IMR-90 (cell line): ENCODE data around the gene PTPRG. TPM values are rescaled to one million over a fixed set of nuclear protein-coding genes. Genes with fewer than 3 reads are reported as not detected.

Source experiments
- ATAC-seq: fragments of 200-7000 bp; cut with Tn5 transposase; 2 replicates; pipeline ENCODE4 v1.9.1; 2020; ENCODE audit warnings: low read depth, mild to moderate bottlenecking, moderate library complexity
- BruUV-seq: library from RNA; stranded (reverse); fragments of 400-500 nt; replicated peaks from 2 replicates; lab custom pipeline; 2021; lab: Mats Ljungman, UMichigan
- CTCF ChIA-PET: fragments of 300-600 bp; formaldehyde crosslinking; extraction: SDS; loops from one replicate; lab custom pipeline; 2021; ENCODE audit warnings: antibody characterized with exemption; lab: Yijun Ruan, JAX
- POLR2A ChIA-PET: fragments of 300-600 bp; sonication (Branson Sonifier 250); formaldehyde crosslinking; loops from one replicate; lab custom pipeline; 2022; ENCODE audit warnings: antibody characterized with exemption; ENCODE audit not compliant: unreplicated experiment; lab: Charles Lee
- DNase-seq: peaks from one replicate; pipeline ENCODE4 v3.0.0; 2013
- H2AFZ ChIP-seq: replicated peaks from 2 replicates; pipeline ENCODE3; 2013; ENCODE audit warnings: low read length, mild to moderate bottlenecking; ENCODE audit not compliant: poor library complexity
- H2AK5ac ChIP-seq: 2 replicates; pipeline ENCODE4 v1.6.1; 2013; ENCODE audit warnings: low read depth, low read length, inconsistent platforms
- H2AK9ac ChIP-seq: replicated peaks from 2 replicates; pipeline ENCODE3; 2013; ENCODE audit warnings: mild to moderate bottlenecking, low read depth, low read length, moderate library complexity; ENCODE audit not compliant: poor library complexity
- H2BK120ac ChIP-seq: 2 replicates; pipeline ENCODE4 v1.6.1; 2013; ENCODE audit warnings: low read depth, low read length, inconsistent platforms
- H2BK15ac ChIP-seq: 3 replicates; pipeline ENCODE4 v1.6.1; 2013; ENCODE audit warnings: low read depth, low read length, inconsistent platforms
- H2BK20ac ChIP-seq: 2 replicates; pipeline ENCODE4 v1.6.1; 2013; ENCODE audit warnings: low read depth, mild to moderate bottlenecking, inconsistent platforms, low read length, moderate library complexity
- H2BK5ac ChIP-seq: 2 replicates; pipeline ENCODE4 v1.6.1; 2013; ENCODE audit warnings: mild to moderate bottlenecking, low read depth, low read length, inconsistent platforms; ENCODE audit not compliant: poor library complexity, severe bottlenecking
- H3K14ac ChIP-seq: replicated peaks from 2 replicates; pipeline ENCODE4 v1.6.1; 2013; ENCODE audit warnings: low read depth, low read length, inconsistent platforms
- H3K18ac ChIP-seq: 2 replicates; pipeline ENCODE4 v1.6.1; 2013; ENCODE audit warnings: low read depth, low read length, control low read depth
- H3K23ac ChIP-seq: 2 replicates; pipeline ENCODE4 v1.6.1; 2013; ENCODE audit warnings: low read depth, low read length, inconsistent platforms
- H3K27ac ChIP-seq: 2 replicates; pipeline ENCODE4 v1.5.1; 2013; ENCODE audit warnings: mild to moderate bottlenecking, control low read depth, low read length; ENCODE audit not compliant: insufficient read depth
- H3K27me3 ChIP-seq: 2 replicates; pipeline ENCODE4 v1.6.1; 2013; ENCODE audit warnings: low read length; ENCODE audit not compliant: control insufficient read depth, insufficient read depth
- H3K36me3 ChIP-seq: 2 replicates; pipeline ENCODE4 v1.6.1; 2013; ENCODE audit warnings: low read length, mixed read lengths; ENCODE audit not compliant: control insufficient read depth, insufficient read depth
- H3K4ac ChIP-seq: 2 replicates; pipeline ENCODE4 v1.6.1; 2013; ENCODE audit warnings: low read depth, low read length, inconsistent platforms
- H3K4me1 ChIP-seq: 2 replicates; pipeline ENCODE4 v1.6.1; 2013; ENCODE audit warnings: low read length, mixed read lengths; ENCODE audit not compliant: control insufficient read depth, insufficient read depth
- H3K4me2 ChIP-seq: 2 replicates; pipeline ENCODE4 v1.6.1; 2013; ENCODE audit warnings: low read depth, mild to moderate bottlenecking, control low read depth, low read length, moderate library complexity
- H3K4me3 ChIP-seq: 2 replicates; pipeline ENCODE4 v1.5.1; 2013; ENCODE audit warnings: low read depth, mild to moderate bottlenecking, control low read depth, low read length, moderate library complexity; ENCODE audit not compliant: insufficient read depth
- H3K56ac ChIP-seq: 2 replicates; pipeline ENCODE4 v1.6.1; 2013; ENCODE audit warnings: low read length, inconsistent platforms; ENCODE audit not compliant: insufficient read depth; ENCODE audit errors: extremely low read depth
- H3K79me1 ChIP-seq, 2 experiments: 2 replicates each; pipeline ENCODE4 v1.6.1; 2013; ENCODE audit warnings: low read length in 2 of 2, inconsistent platforms in 1 of 2, low read depth in 1 of 2
- H3K9ac ChIP-seq: 2 replicates; pipeline ENCODE4 v1.6.1; 2013; ENCODE audit warnings: low read depth, low read length, control low read depth
- H3K9me1 ChIP-seq: 2 replicates; pipeline ENCODE4 v1.6.1; 2013; ENCODE audit warnings: low read length, inconsistent platforms; ENCODE audit not compliant: insufficient read depth
- H3K9me3 ChIP-seq: 2 replicates; pipeline ENCODE4 v1.6.1; 2013; ENCODE audit warnings: low read length; ENCODE audit not compliant: control insufficient read depth, insufficient read depth
- H4K20me1 ChIP-seq: 2 replicates; pipeline ENCODE4 v1.6.1; 2013; ENCODE audit warnings: low read length, inconsistent platforms; ENCODE audit not compliant: insufficient read depth
- H4K5ac ChIP-seq: 2 replicates; pipeline ENCODE4 v1.6.1; 2013; ENCODE audit warnings: mild to moderate bottlenecking, low read depth, low read length, control low read depth
- H4K8ac ChIP-seq, 2 experiments: 2 replicates each; pipeline ENCODE4 v1.6.1; 2013; ENCODE audit warnings: low read depth in 2 of 2, low read length in 2 of 2, control low read depth in 1 of 2, inconsistent platforms in 1 of 2
- H4K91ac ChIP-seq: 2 replicates; pipeline ENCODE4 v1.6.1; 2013; ENCODE audit warnings: low read depth, low read length, inconsistent platforms; ENCODE audit not compliant: insufficient read depth
- BHLHE40 ChIP-seq: fragments of 150-350 bp; IDR thresholded peaks from 2 replicates; pipeline ENCODE4 v1.6.1; 2016; ENCODE audit warnings: mild to moderate bottlenecking, low read depth, low read length
- CEBPB ChIP-seq: IDR thresholded peaks from 2 replicates; pipeline ENCODE4 v1.6.1; 2012; ENCODE audit warnings: low read depth, low read length, improper control_type of control experiment
- CHD1 ChIP-seq: IDR thresholded peaks from 2 replicates; pipeline ENCODE4 v1.6.1; 2012; ENCODE audit warnings: low read depth, low read length, improper control_type of control experiment
- ELK1 ChIP-seq: fragments of 150-350 bp; IDR thresholded peaks from 2 replicates; pipeline ENCODE4 v1.6.1; 2016; ENCODE audit warnings: low read depth, mild to moderate bottlenecking, low read length, moderate library complexity, borderline replicate concordance
- FOS ChIP-seq: fragments of 150-350 bp; IDR thresholded peaks from 2 replicates; pipeline ENCODE4 v1.6.1; 2016; ENCODE audit warnings: low read depth, low read length
- MAFK ChIP-seq: IDR thresholded peaks from 2 replicates; pipeline ENCODE4 v1.6.1; 2012; ENCODE audit warnings: low read depth, low read length, improper control_type of control experiment
- MAZ ChIP-seq: IDR thresholded peaks from 2 replicates; pipeline ENCODE4 v1.6.1; 2012; ENCODE audit warnings: low read depth, mild to moderate bottlenecking, low read length, improper control_type of control experiment, moderate library complexity, borderline replicate concordance
- MXI1 ChIP-seq: IDR thresholded peaks from 2 replicates; pipeline ENCODE4 v1.6.1; 2012; ENCODE audit warnings: low read depth, mild to moderate bottlenecking, low read length, moderate library complexity, borderline replicate concordance
- NFE2L2 ChIP-seq: fragments of 150-350 bp; IDR thresholded peaks from 2 replicates; pipeline ENCODE4 v1.6.1; 2016; ENCODE audit warnings: low read depth, mild to moderate bottlenecking, low read length
- POLR2A ChIP-seq: IDR thresholded peaks from 2 replicates; pipeline ENCODE4 v1.6.1; 2012; ENCODE audit warnings: mild to moderate bottlenecking, low read depth, low read length
- RAD21 ChIP-seq: IDR thresholded peaks from 2 replicates; pipeline ENCODE4 v1.6.1; 2012; ENCODE audit warnings: low read length, improper control_type of control experiment
- RCOR1 ChIP-seq: IDR thresholded peaks from 2 replicates; pipeline ENCODE4 v1.6.1; 2012; ENCODE audit warnings: mild to moderate bottlenecking, low read length, improper control_type of control experiment; ENCODE audit not compliant: insufficient replicate concordance
- SMC3 ChIP-seq: fragments of 150-350 bp; IDR thresholded peaks from 2 replicates; pipeline ENCODE4 v1.6.1; 2016; ENCODE audit warnings: low read depth, mild to moderate bottlenecking, antibody characterized with exemption, low read length, moderate library complexity
- WGBS, 2 experiments: methylation state at CpG; one replicate each; pipeline versions ENCODE4 v1.1.5 to v1.1.7; 2013; ENCODE audit warnings: missing lambda C conversion rate in 2 of 2; ENCODE audit not compliant: insufficient read length in 1 of 2; ENCODE audit errors: extremely low coverage in 2 of 2; 5-methylcytosine and 5-hydroxymethylcytosine counted together
- dilution Hi-C: fragments of 300-500 bp; cut with HindIII; formaldehyde crosslinking; loops from one replicate; pipeline ENCODE4 v1.14.3; 2018; ENCODE audit warnings: low sequenced_read_pairs; ENCODE audit not compliant: unreplicated experiment
- in situ Hi-C: fragments of 300-500 bp; cut with MboI; formaldehyde crosslinking; loops from 3 replicates; pipeline ENCODE4 v1.14.3; 2019; ENCODE audit warnings: low sequenced_read_pairs, inconsistent platforms, mixed read lengths
- intact Hi-C: fragments of 100-400 bp; cut with micrococcal nuclease; formaldehyde crosslinking; loops from 2 replicates; pipeline ENCODE4 v1.10.0; 2022
- polyA plus RNA-seq, 3 experiments: library from polyadenylated mRNA; depleted of rRNA; stranded (reverse); fragments of >200 nt; gene quantifications; 2 replicates each; pipeline ENCODE4 v1.2.3, GENCODE V29; 2012; ENCODE audit warnings: low replicate concordance in 1 of 3
- total RNA-seq: library from RNA; depleted of rRNA; stranded (reverse); fragments of >200 nt; gene quantifications from 2 replicates; pipeline ENCODE4 v1.2.3, GENCODE V29; 2012
- TF ChIP-seq, protein P1 (sequence below): conservative IDR thresholded peaks from 2 replicates; pipeline ENCODE4 v1.5.1; 2012; ENCODE audit warnings: mild to moderate bottlenecking, low read depth, low read length, improper control_type of control experiment
- TF ChIP-seq, protein P2 (sequence below): fragments of 150-350 bp; IDR thresholded peaks from 2 replicates; pipeline ENCODE4 v1.6.1; 2017; ENCODE audit warnings: mild to moderate bottlenecking, antibody characterized with exemption, low read length, low read depth

Gene PTPRG
- total and polyA plus RNA-seq, 2 of the 4 experiments (the other 2 are of a cell fraction), result 7.7 to 31.0 TPM

- Histone ChIP-seq H3K4me3 (no peak overlapping the region), H3K27me3 (no peaks in the 10 kb centered on the region), H2AFZ (no peak overlapping the region), H3K9ac (no peak overlapping the region), H3K27ac (no peak overlapping the region), H4K20me1 (no peaks in the 10 kb centered on the region), H3K23ac (no peak overlapping the region), H2BK15ac (no peak overlapping the region), H3K14ac (no peak overlapping the region), H3K9me3 (no peaks in the 10 kb centered on the region), H3K56ac (no peak overlapping the region), H2BK120ac (no peak overlapping the region), H3K9me1 (no peaks in the 10 kb centered on the region; the same call in none of the 2 replicates), H3K4ac (no peak overlapping the region), H3K36me3 (no peaks in the 10 kb centered on the region; the same call in 1 of the 2 replicates), H2BK20ac (no peak overlapping the region), H3K18ac (no peak overlapping the region), H2AK5ac (no peak overlapping the region), H3K4me2 (no peak overlapping the region), H2AK9ac (no peak overlapping the region), H4K91ac (no peak overlapping the region), H4K5ac (no peak overlapping the region), H2BK5ac (no peak overlapping the region), H3K79me1 (peaks cover 25 to 52% of the 10 kb centered on the region in 2 experiments; a peak in 3 of 4 replicates), H4K8ac (no peak overlapping the region), H3K4me1 (peaks cover 5% of the 10 kb centered on the region; the same call in 1 of the 2 replicates)
- DNase-seq (no peak), ATAC-seq (no peak)
- no CpG with 5 or more reads among the region's 2 CpGs for whole genome bisulfite sequencing, 2 experiments
- POLR2A ChIA-PET, result no interaction called here
- no TSS peak for BruUV-seq
- dilution Hi-C loops, result no loop called here
- no peak for TF ChIP-seq CHD1
- no peak for TF ChIP-seq SMC3
- no peak for TF ChIP-seq ELK1
- TF ChIP-seq POLR2A, result no peak
- no peak for TF ChIP-seq NFE2L2
- no peak for TF ChIP-seq RAD21
- no peak for TF ChIP-seq CEBPB
- no peak for TF ChIP-seq FOS
- TF ChIP-seq BHLHE40, result no peak
- TF ChIP-seq MXI1, result no peak
- TF ChIP-seq, protein P1, sequence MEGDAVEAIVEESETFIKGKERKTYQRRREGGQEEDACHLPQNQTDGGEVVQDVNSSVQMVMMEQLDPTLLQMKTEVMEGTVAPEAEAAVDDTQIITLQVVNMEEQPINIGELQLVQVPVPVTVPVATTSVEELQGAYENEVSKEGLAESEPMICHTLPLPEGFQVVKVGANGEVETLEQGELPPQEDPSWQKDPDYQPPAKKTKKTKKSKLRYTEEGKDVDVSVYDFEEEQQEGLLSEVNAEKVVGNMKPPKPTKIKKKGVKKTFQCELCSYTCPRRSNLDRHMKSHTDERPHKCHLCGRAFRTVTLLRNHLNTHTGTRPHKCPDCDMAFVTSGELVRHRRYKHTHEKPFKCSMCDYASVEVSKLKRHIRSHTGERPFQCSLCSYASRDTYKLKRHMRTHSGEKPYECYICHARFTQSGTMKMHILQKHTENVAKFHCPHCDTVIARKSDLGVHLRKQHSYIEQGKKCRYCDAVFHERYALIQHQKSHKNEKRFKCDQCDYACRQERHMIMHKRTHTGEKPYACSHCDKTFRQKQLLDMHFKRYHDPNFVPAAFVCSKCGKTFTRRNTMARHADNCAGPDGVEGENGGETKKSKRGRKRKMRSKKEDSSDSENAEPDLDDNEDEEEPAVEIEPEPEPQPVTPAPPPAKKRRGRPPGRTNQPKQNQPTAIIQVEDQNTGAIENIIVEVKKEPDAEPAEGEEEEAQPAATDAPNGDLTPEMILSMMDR, result no peak
- no peak for TF ChIP-seq RCOR1
- TF ChIP-seq, protein P2, sequence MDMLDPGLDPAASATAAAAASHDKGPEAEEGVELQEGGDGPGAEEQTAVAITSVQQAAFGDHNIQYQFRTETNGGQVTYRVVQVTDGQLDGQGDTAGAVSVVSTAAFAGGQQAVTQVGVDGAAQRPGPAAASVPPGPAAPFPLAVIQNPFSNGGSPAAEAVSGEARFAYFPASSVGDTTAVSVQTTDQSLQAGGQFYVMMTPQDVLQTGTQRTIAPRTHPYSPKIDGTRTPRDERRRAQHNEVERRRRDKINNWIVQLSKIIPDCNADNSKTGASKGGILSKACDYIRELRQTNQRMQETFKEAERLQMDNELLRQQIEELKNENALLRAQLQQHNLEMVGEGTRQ, result no peak
- no peak for TF ChIP-seq MAFK
- TF ChIP-seq MAZ, result no peak
- intact Hi-C loops, result no loop called here
- in situ Hi-C loops, result no loop called here
- CTCF ChIA-PET, result interaction anchor here (0.6 kb wide), 1 partner anchor 113 kb away, joined by 3 read pairs; no protein-coding TSS in a partner anchor
These were observed 56.9 kb downstream of the PTPRG start for GRCh38 chr3:61618231-61618630.
